Hepatocyte (in vitro differentiated cells): ENCODE results near the gene ADAMTS2. TPM values are rescaled to one million over a fixed set of nuclear protein-coding genes. Genes with fewer than 3 reads are reported as not detected.
"Not testable (repeated sequence)": the region's sequence is repeated elsewhere in the genome, so short reads cannot be mapped to it uniquely, and the experiment has no call there.

ENCODE experiments used
- DNase-seq: peaks from one replicate; pipeline ENCODE4 v3.0.0-alpha.2; 2016; ENCODE audit warnings: low spot score
- H2AFZ ChIP-seq: fragments of 200-600 bp; sonication (generic); 2 replicates; pipeline ENCODE4 v1.6.0; 2016; ENCODE audit warnings: antibody characterized with exemption, mild to moderate bottlenecking
- H3K27ac ChIP-seq: fragments of 200-600 bp; sonication (generic); 2 replicates; pipeline ENCODE4 v1.5.1; 2016; ENCODE audit warnings: mild to moderate bottlenecking
- H3K27me3 ChIP-seq: fragments of 200-600 bp; sonication (generic); 2 replicates; pipeline ENCODE4 v1.6.1; 2016
- H3K36me3 ChIP-seq: fragments of 200-600 bp; sonication (generic); replicated peaks from 2 replicates; pipeline ENCODE4 v1.5.1; 2016; ENCODE audit warnings: low read depth; ENCODE audit not compliant: insufficient read depth
- H3K4me1 ChIP-seq: fragments of 200-600 bp; sonication (generic); 2 replicates; pipeline ENCODE4 v1.5.1; 2016; ENCODE audit warnings: mild to moderate bottlenecking, moderate library complexity; ENCODE audit not compliant: insufficient read depth
- H3K4me2 ChIP-seq: fragments of 200-600 bp; sonication (generic); 2 replicates; pipeline ENCODE4 v1.6.0; 2016
- H3K4me3 ChIP-seq: fragments of 200-600 bp; sonication (generic); 2 replicates; pipeline ENCODE4 v1.5.1; 2016; ENCODE audit warnings: mild to moderate bottlenecking
- H3K79me2 ChIP-seq: fragments of 200-600 bp; sonication (generic); 2 replicates; pipeline ENCODE4 v1.6.0; 2017; ENCODE audit warnings: mild to moderate bottlenecking
- H3K9me2 ChIP-seq: fragments of 200-600 bp; sonication (generic); replicated peaks from 2 replicates; pipeline ENCODE4 v1.6.0; 2017; ENCODE audit warnings: mild to moderate bottlenecking; ENCODE audit not compliant: insufficient read depth
- H3K9me3 ChIP-seq: fragments of 200-600 bp; sonication (generic); 2 replicates; pipeline ENCODE4 v1.5.1; 2016; ENCODE audit warnings: low read depth, mild to moderate bottlenecking
- H4K20me1 ChIP-seq: fragments of 200-600 bp; sonication (generic); 2 replicates; pipeline ENCODE4 v1.6.0; 2016; ENCODE audit warnings: mild to moderate bottlenecking; ENCODE audit not compliant: insufficient read depth, poor library complexity, severe bottlenecking
- CTCF ChIP-seq: fragments of 200-600 bp; sonication (generic); IDR thresholded peaks from 2 replicates; pipeline ENCODE4 v1.5.1; 2016; ENCODE audit warnings: antibody characterized with exemption, mild to moderate bottlenecking; ENCODE audit not compliant: poor library complexity
- EZH2 ChIP-seq: fragments of 200-600 bp; sonication (generic); IDR thresholded peaks from 2 replicates; pipeline ENCODE4 v1.6.1; 2016; ENCODE audit warnings: antibody characterized with exemption, mild to moderate bottlenecking, borderline replicate concordance
- EZH2phosphoT487 ChIP-seq: fragments of 200-600 bp; sonication (generic); IDR thresholded peaks from one replicate; pipeline ENCODE4 v1.6.1; 2018; ENCODE audit warnings: antibody characterized with exemption, mild to moderate bottlenecking, low read depth, moderate library complexity; ENCODE audit not compliant: unreplicated experiment, severe bottlenecking
- WGBS: methylation state at CpG from one replicate; pipeline ENCODE4 v1.1.6; 2016; ENCODE audit warnings: low lambda C conversion rate; ENCODE audit errors: missing lambda C conversion rate; 5-methylcytosine and 5-hydroxymethylcytosine counted together
- polyA plus RNA-seq: library from polyadenylated mRNA; unstranded; fragments of >200 nt; fragmentation: Nextera tagmentation; extraction: Ambion mirVana; gene quantifications from 2 replicates; pipeline ENCODE4 v1.2.1, GENCODE V29; 2016
- total RNA-seq: library from RNA; depleted of rRNA; stranded (reverse); fragments of >200 nt; gene quantifications from 2 replicates; pipeline ENCODE4 v1.2.3, GENCODE V29; 2014

ADAMTS2 gene
- total and polyA plus RNA-seq, 2 experiments from 2014 or later = 55.4 to 78.8 TPM

GRCh38 chr5:179217956-179218942 is 127.0 kb downstream of the ADAMTS2 start:
- WGBS = 79% methylated on average over 16 of the region's 16 CpGs
- Histone ChIP-seq H2AFZ (no peak overlapping the region), H3K79me2 (no peaks in the 10 kb centered on the region)

GRCh38 chr5:179217356-179217755 is 127.9 kb downstream of the ADAMTS2 start:
- Histone ChIP-seq H3K27me3 (no peaks in the 10 kb centered on the region), H3K27ac (no peak overlapping the region), H3K9me3 (no peaks in the 10 kb centered on the region), H4K20me1 (no peaks in the 10 kb centered on the region), H3K4me3 (no peak overlapping the region), H3K4me2 (no peak overlapping the region), H3K79me2 (no peaks in the 10 kb centered on the region), H3K9me2 (no peaks in the 10 kb centered on the region), H3K4me1 (no peaks in the 10 kb centered on the region), H3K36me3 (no peaks in the 10 kb centered on the region), H2AFZ (no peak overlapping the region)
- TF ChIP-seq EZH2 = no peak
- TF ChIP-seq EZH2phosphoT487 = no peak
- TF ChIP-seq CTCF = no peak
- DNase-seq = no peak
- WGBS = 82% methylated on average over 3 of the region's 3 CpGs

More at GRCh38 chr5:179217956-179218942, 127.0 kb downstream of the ADAMTS2 start:
- Histone ChIP-seq H4K20me1 (no peaks in the 10 kb centered on the region), H3K36me3 (no peaks in the 10 kb centered on the region), H3K9me2 (no peaks in the 10 kb centered on the region), H3K27ac (no peak overlapping the region), H3K4me2 (no peak overlapping the region), H3K4me3 (no peak overlapping the region), H3K9me3 (no peaks in the 10 kb centered on the region), H3K27me3 (no peaks in the 10 kb centered on the region), H3K4me1 (no peaks in the 10 kb centered on the region)
- DNase-seq = no peak
- TF ChIP-seq CTCF = no peak
- no peak for TF ChIP-seq EZH2phosphoT487
- TF ChIP-seq EZH2 = no peak

GRCh38 chr5:179216381-179216780 is 128.9 kb downstream of the ADAMTS2 start:
- H3K79me2 ChIP-seq, H2AFZ ChIP-seq, H3K9me3 ChIP-seq, H4K20me1 ChIP-seq, H3K27me3 ChIP-seq, DNase-seq, H3K9me2 ChIP-seq, H3K36me3 ChIP-seq, H3K27ac ChIP-seq, H3K4me1 ChIP-seq, H3K4me3 ChIP-seq, H3K4me2 ChIP-seq: not testable (repeated sequence)
- WGBS = 95% methylated on average over 17 of the region's 18 CpGs

GRCh38 chr5:179215576-179215975 is 129.7 kb downstream of the ADAMTS2 start:
- no peaks in the 10 kb centered on the region for H4K20me1 ChIP-seq
- no peaks in the 10 kb centered on the region for H3K4me1 ChIP-seq
- 91% methylated on average over 2 of the region's 2 CpGs for WGBS

More at GRCh38 chr5:179215576-179215975, 129.7 kb downstream of the ADAMTS2 start:
- no peaks in the 10 kb centered on the region for H3K36me3 ChIP-seq
- no peak overlapping the region for H3K4me2 ChIP-seq
- no peak for TF ChIP-seq EZH2phosphoT487
- no peak for TF ChIP-seq EZH2
- no peak for TF ChIP-seq CTCF
- no peak overlapping the region for H3K4me3 ChIP-seq
- no peaks in the 10 kb centered on the region for H3K9me2 ChIP-seq
- no peak overlapping the region for H3K27ac ChIP-seq
- H3K27me3 ChIP-seq = no peaks in the 10 kb centered on the region
- H3K79me2 ChIP-seq = no peaks in the 10 kb centered on the region
- H3K9me3 ChIP-seq = no peaks in the 10 kb centered on the region
- no peak overlapping the region for H2AFZ ChIP-seq
- DNase-seq = no peak
